GM12878 (cell line): ENCODE results near the gene HAND2.

ENCODE experiments used
- ATF2 ChIP-seq: IDR thresholded peaks from 2 replicates; pipeline ENCODE4 v1.6.1; 2012; ENCODE audit warnings: low read length, inconsistent platforms
- BACH1 ChIP-seq: fragments of 450-650 bp; IDR thresholded peaks from 2 replicates; pipeline ENCODE4 v1.6.1; 2017; ENCODE audit warnings: mild to moderate bottlenecking, borderline replicate concordance
- BRCA1 ChIP-seq: IDR thresholded peaks from 2 replicates; pipeline ENCODE4 v1.6.1; 2011; ENCODE audit warnings: low read depth, low read length, improper control_type of control experiment
- CTCF ChIP-seq, 3 experiments: IDR thresholded peaks in 2 of 3; conservative IDR thresholded peaks in 1 of 3; 2 replicates each; pipeline ENCODE4 v1.5.1; 2011; ENCODE audit warnings: low read depth in 3 of 3, low read length in 3 of 3, mild to moderate bottlenecking in 3 of 3, control low read depth in 2 of 3, moderate library complexity in 2 of 3, inconsistent platforms in 1 of 3, mixed read lengths in 1 of 3; ENCODE audit not compliant: control insufficient read depth in 2 of 3, insufficient read depth in 1 of 3; ENCODE audit errors: extremely low read depth in 1 of 3
- JUNB ChIP-seq: IDR thresholded peaks from 2 replicates; pipeline ENCODE4 v1.6.1; 2016; ENCODE audit warnings: antibody characterized with exemption, mild to moderate bottlenecking
- NFIC ChIP-seq: IDR thresholded peaks from 2 replicates; pipeline ENCODE4 v1.6.1; 2012; ENCODE audit warnings: low read depth, mild to moderate bottlenecking, inconsistent platforms, low read length, moderate library complexity
- NFYA ChIP-seq: IDR thresholded peaks from 2 replicates; pipeline ENCODE4 v1.6.1; 2011; ENCODE audit warnings: low read depth, mild to moderate bottlenecking, low read length, improper control_type of control experiment, borderline replicate concordance
- RFX5 ChIP-seq: IDR thresholded peaks from 2 replicates; pipeline ENCODE4 v1.6.1; 2011; ENCODE audit warnings: low read depth, low read length, improper control_type of control experiment
- ZBTB40 ChIP-seq: fragments of 450-650 bp; IDR thresholded peaks from 2 replicates; pipeline ENCODE4 v1.6.1; 2016; ENCODE audit warnings: mild to moderate bottlenecking, moderate library complexity, borderline replicate concordance

DNA sequence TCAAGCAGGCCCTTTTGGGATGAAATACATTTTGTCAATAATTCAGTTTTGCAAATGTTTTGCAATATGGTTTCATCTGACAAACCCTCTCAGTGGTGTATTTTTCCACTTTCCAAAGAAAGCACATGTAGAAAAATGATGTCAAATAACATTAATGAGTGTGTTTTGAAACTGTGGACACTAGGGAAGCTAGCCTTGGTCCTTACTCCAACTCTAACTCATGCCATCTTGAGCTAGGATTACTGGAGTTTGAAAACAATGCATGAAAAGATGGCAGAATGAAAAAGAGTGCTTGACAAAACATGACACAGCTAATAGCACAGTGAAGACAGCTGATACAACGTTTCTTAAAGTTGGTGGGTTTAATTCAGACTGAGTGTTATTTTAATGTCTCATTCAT lies 41.4 kb downstream of the HAND2 start:
- no peak for TF ChIP-seq JUNB
- TF ChIP-seq BRCA1: no peak
- no peak for TF ChIP-seq ZBTB40
- TF ChIP-seq RFX5: no peak
- no peak for TF ChIP-seq NFYA
- TF ChIP-seq ATF2: no peak
- no peak for TF ChIP-seq BACH1
- TF ChIP-seq NFIC: no peak
- TF ChIP-seq CTCF (IDR thresholded peaks at IDR 0.05 in 2 of 3, conservative IDR thresholded peaks at IDR 0.05 in 1 of 3; ENCODE audit: control insufficient read depth in 2 of 3, extremely low read depth in 1 of 3, insufficient read depth in 1 of 3, low read depth in 3 of 3, low read length in 3 of 3): no peak
